ENCODE data around the gene MMUT. TPM values are rescaled to one million over a fixed set of nuclear protein-coding genes. Genes with fewer than 3 reads are reported as not detected.
A peak's percentile ranks its signal among the peaks of the same experiment; 100 is the strongest.

MMUT gene
- total RNA-seq (2021) (20.5 and 22.7 TPM in 2 replicates), Bru-seq, nascent RNA (percentile 76 among the genes with signal in this experiment), BruChase-seq, experiment 1, labeled RNA remaining after a 2-hour chase (percentile 65 among the genes with signal in this experiment), BruChase-seq, experiment 2, labeled RNA remaining after a 6-hour chase (percentile 75 among the genes with signal in this experiment)
- long read RNA-seq, transcript MUT-201 (13 exons, 3,749 nt) = major isoform, 54 of 81 reads
- long read RNA-seq, partial matches to known transcripts = 5 of 81 reads
- long read RNA-seq, other reads (novel, unspliced or antisense) = 22 of 81 reads

DNA sequence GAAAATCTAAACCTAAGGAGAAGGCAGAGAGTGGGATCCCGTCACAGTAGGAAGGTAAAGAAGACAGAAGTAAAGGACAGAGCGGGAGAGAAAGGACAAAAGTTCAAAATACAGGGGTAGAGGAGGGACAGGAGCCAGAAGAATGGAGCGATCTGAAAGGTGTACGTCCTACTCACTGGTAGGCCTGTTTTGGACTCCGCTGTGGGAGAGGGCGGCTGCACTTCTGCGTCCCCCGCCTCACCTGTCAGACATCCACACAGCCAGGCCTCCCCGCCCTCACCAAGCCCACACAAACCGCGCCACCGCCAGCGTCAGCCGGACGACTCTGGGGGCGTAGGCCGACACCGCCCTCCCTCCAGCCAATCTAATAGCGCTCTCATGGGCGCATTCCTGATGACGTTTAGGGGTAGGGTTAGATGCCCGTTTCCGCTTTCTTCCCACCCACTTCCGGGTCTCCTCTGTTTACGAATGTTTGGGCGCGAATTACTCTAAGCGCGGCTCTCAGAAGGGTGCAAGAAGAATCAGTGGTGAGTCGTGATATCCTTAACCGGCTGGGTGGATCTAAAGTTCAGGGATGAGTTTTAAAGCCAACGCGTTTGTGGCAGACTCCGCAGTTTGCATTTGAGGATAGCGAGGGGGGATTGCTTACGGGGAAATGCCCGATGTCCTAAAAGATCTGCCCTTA lies at the start of gene MMUT, which contains the start of gene CENPQ:
Gene MMUT, minus strand, starts transcription at position 327 of the 685 bp plus-strand sequence. CDS start 3,787 bp downstream, outside the sequence.
Gene CENPQ, plus strand, starts transcription at position 444 of the 685 bp plus-strand sequence. CDS start 6,807 bp downstream, outside the sequence.
- intact Hi-C loops (cut with micrococcal nuclease; ENCODE audit: unreplicated experiment) = loop anchor here (5.0 kb wide), 1 partner anchor 384 kb away; no protein-coding TSS in a partner anchor
- TF ChIP-seq EZH2 (IDR thresholded peaks at IDR 0.05; ENCODE audit: borderline replicate concordance, low read depth, low read length, poor library complexity, severe bottlenecking) = no peak
- TF ChIP-seq, protein P1, sequence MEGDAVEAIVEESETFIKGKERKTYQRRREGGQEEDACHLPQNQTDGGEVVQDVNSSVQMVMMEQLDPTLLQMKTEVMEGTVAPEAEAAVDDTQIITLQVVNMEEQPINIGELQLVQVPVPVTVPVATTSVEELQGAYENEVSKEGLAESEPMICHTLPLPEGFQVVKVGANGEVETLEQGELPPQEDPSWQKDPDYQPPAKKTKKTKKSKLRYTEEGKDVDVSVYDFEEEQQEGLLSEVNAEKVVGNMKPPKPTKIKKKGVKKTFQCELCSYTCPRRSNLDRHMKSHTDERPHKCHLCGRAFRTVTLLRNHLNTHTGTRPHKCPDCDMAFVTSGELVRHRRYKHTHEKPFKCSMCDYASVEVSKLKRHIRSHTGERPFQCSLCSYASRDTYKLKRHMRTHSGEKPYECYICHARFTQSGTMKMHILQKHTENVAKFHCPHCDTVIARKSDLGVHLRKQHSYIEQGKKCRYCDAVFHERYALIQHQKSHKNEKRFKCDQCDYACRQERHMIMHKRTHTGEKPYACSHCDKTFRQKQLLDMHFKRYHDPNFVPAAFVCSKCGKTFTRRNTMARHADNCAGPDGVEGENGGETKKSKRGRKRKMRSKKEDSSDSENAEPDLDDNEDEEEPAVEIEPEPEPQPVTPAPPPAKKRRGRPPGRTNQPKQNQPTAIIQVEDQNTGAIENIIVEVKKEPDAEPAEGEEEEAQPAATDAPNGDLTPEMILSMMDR (conservative IDR thresholded peaks at IDR 0.05; ENCODE audit: low read depth, low read length) = no peak
- peak within 1 kb of the TSS; percentile 66 for H3K4me3 ChIP-seq (ENCODE audit: low read depth, low read length, poor library complexity, severe bottlenecking)
- no peaks in the 10 kb centered on the region for H3K9me3 ChIP-seq (ENCODE audit: low read depth, low read length, poor library complexity, severe bottlenecking)
- POLR2A ChIA-PET (ENCODE audit: low non-redundant PET) = no interaction called here
- H3K4me1 ChIP-seq (ENCODE audit: insufficient read depth, low read length, poor library complexity, severe bottlenecking) = peaks cover 8% of the 10 kb centered on the region
- no peaks in the 10 kb centered on the region for H3K27me3 ChIP-seq (replicated peaks; ENCODE audit: insufficient read depth, low read depth, low read length, poor library complexity)
- peak; percentile 97 for DNase-seq (ENCODE audit: low spot score)
- no TSS peak for BruUV-seq (replicated peaks)
- H3K36me3 ChIP-seq (ENCODE audit: insufficient read depth, low read length, poor library complexity, severe bottlenecking) = no peaks in the 10 kb centered on the region
- peak within 1 kb of the TSS; percentile 92 for H3K27ac ChIP-seq (ENCODE audit: low read depth, low read length, poor library complexity, severe bottlenecking)
- CTCF ChIA-PET = no interaction called here

DNA sequence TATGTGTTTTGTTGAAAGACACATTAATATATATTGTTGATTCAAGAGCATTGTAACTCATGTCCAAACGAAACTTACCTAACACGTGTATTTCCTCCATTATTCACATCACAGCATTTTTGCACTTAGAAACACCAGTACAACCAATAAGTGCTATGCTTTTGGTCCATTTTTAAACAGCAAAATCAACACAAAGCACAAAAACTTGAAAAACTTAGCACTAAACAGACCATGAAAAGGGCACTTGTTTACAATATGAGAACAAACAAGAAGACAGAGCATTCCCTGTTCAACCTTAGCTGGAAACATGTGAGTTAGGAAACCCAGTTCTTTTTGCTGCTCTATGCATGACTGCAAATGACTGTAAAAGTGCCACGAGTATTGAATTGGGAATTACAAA lies 46.3 kb upstream of the MMUT start:
- CTCF ChIA-PET = no interaction called here
- Histone ChIP-seq H3K4me1 (ENCODE audit: insufficient read depth, low read length, poor library complexity, severe bottlenecking) (no peaks in the 10 kb centered on the region), H3K4me3 (ENCODE audit: low read depth, low read length, poor library complexity, severe bottlenecking) (no peak overlapping the region), H3K36me3 (ENCODE audit: insufficient read depth, low read length, poor library complexity, severe bottlenecking) (no peaks in the 10 kb centered on the region), H3K27ac (ENCODE audit: low read depth, low read length, poor library complexity, severe bottlenecking) (no peak overlapping the region), H3K9me3 (ENCODE audit: low read depth, low read length, poor library complexity, severe bottlenecking) (no peaks in the 10 kb centered on the region), H3K27me3 (replicated peaks; ENCODE audit: insufficient read depth, low read depth, low read length, poor library complexity) (peaks cover 3% of the 10 kb centered on the region)
- intact Hi-C loops (cut with micrococcal nuclease; ENCODE audit: unreplicated experiment) = no loop called here
- POLR2A ChIA-PET (ENCODE audit: low non-redundant PET) = no interaction called here
- no TSS peak for BruUV-seq (replicated peaks)
- no peak for DNase-seq (ENCODE audit: low spot score)
- no peak for TF ChIP-seq EZH2 (IDR thresholded peaks at IDR 0.05; ENCODE audit: borderline replicate concordance, low read depth, low read length, poor library complexity, severe bottlenecking)
- TF ChIP-seq, protein P1 (conservative IDR thresholded peaks at IDR 0.05; ENCODE audit: low read depth, low read length) = no peak

DNA sequence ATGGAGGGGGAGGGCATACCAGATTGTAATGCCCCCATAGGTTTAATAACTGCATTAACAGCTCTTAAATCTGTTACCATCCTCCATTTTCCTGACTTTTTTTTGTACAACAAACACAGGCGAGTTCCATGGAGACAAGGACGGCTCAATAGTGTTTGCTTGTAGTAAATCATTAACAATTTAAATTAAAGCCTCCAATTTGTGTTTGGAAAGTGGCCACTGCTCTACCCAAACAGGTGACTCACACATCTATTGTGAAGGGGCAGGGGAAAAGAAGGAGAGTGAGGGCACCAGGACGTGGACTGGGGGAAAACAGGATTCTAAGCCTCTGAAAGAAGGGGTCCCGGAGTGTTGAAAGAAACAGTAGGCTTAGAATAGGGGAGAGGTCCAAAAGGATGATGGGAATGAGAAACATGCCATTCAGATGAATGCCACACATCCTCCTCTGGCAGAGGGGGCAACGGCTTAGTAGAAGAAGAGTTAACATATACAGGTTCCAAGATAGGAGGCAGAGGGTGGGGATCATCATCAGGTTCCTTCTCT lies 43.6 kb upstream of the MMUT start:
- no peak for TF ChIP-seq EZH2 (IDR thresholded peaks at IDR 0.05; ENCODE audit: borderline replicate concordance, low read depth, low read length, poor library complexity, severe bottlenecking)
- TF ChIP-seq, protein P1 (conservative IDR thresholded peaks at IDR 0.05; ENCODE audit: low read depth, low read length) = no peak
- intact Hi-C loops (cut with micrococcal nuclease; ENCODE audit: unreplicated experiment) = no loop called here
- Histone ChIP-seq H3K27me3 (replicated peaks; ENCODE audit: insufficient read depth, low read depth, low read length, poor library complexity) (peaks cover 3% of the 10 kb centered on the region), H3K36me3 (ENCODE audit: insufficient read depth, low read length, poor library complexity, severe bottlenecking) (no peaks in the 10 kb centered on the region), H3K27ac (ENCODE audit: low read depth, low read length, poor library complexity, severe bottlenecking) (no peak overlapping the region), H3K4me3 (ENCODE audit: low read depth, low read length, poor library complexity, severe bottlenecking) (no peak overlapping the region), H3K4me1 (ENCODE audit: insufficient read depth, low read length, poor library complexity, severe bottlenecking) (no peaks in the 10 kb centered on the region), H3K9me3 (ENCODE audit: low read depth, low read length, poor library complexity, severe bottlenecking) (no peaks in the 10 kb centered on the region)
- BruUV-seq (replicated peaks) = no TSS peak
- no peak for DNase-seq (ENCODE audit: low spot score)
- POLR2A ChIA-PET (ENCODE audit: low non-redundant PET) = no interaction called here
- CTCF ChIA-PET = no interaction called here

Measured in A673 (cell line).